ENCODE data around the gene UBR4. TPM values are rescaled to one million over a fixed set of nuclear protein-coding genes. Genes with fewer than 3 reads are reported as not detected.
"Not testable (repeated sequence)": the region's sequence is repeated elsewhere in the genome, so short reads cannot be mapped to it uniquely, and the experiment has no call there.

Gene UBR4
- total RNA-seq, 1 donor, result 136 TPM

DNA sequence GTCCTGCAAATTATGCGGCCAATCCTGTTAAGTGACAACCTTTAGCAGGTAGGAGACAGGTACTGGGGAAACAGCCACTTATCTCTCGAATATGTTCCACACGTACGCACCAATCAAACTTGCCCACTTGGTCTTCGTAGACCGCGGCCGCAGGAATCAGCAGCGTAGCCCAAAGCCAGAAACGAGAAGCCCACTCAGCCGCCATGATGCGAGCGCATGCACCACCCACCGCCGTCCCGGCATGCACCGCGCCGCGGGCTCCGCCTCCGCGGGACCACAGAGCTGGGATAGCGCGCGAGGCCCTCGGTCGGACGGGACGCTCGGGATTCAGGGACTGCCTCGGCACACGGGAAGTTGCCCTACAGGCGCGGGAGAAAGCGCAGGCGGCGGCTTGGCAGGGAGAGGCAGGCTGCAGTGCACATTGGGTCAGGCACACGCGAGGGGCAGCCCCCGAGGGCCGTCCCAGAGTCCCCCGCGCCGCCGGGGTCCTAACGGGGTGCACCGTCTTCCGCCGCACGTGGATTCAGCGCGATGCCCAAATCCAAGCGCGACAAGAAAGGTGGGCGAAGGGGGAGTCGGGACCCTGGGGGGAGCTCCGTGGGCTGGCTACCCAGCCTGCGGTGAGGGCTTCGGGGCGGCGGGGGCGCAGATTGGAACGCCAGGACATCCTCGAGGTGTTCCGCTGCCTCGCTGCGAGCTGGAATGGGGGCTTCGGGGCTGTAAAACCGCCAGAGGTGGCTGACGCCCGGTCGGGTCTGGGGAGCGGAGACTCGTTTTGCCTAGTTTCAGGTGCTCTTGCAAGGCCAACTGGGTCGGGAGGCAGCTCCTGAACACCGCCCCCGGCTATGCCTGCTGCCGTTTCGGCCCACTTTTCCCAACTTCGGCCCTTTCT, 41.5 kb upstream of the UBR4 start, which contains the start of the genes EMC1 and MRTO4:
EMC1 (minus strand) TSS at position 220 of the 892 bp plus-strand sequence; CDS start at position 205, 15 bp downstream.
MRTO4 (plus strand) TSS at position 501 of the 892 bp plus-strand sequence; CDS start at position 532, 31 bp downstream.
- DNase-seq (ENCODE audit: low read depth), result peak; percentile 72
- no peak for TF ChIP-seq CTCF (IDR thresholded peaks at IDR 0.05; ENCODE audit: insufficient read depth, low read length)

DNA sequence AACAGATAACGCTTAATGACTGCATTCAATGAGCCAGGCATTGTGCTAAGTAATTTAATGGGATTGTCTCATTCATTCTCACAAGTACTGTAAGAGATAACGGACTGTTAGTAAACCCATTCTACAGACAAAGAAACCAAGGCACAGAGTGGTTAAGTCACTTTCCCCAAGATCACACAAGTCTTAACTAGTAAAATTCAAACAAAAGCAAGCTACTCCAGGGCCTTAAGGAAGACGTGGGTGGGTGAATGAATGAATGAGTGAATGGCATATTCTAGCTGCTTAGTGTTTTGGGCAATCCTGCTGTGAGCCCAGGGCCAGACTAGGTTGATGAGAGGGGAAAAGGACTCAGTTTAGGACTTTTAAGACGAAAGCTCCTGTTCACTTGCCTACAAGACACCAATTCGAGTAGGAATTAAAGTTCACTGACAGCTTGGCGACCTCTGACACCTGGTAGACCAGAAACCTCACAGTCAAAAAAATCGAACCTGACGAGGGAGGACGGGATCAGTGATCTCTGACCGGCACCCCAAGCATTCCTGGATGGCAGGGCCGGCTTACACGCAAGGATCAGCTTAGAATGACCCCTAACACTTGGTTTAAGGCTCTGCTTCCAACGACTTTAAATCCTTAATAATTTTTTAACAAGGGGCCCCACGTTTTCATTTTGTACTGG, 40.7 kb upstream of the UBR4 start:
- no peak for DNase-seq (ENCODE audit: low read depth)
- TF ChIP-seq CTCF (IDR thresholded peaks at IDR 0.05; ENCODE audit: insufficient read depth, low read length), result no peak
- H3K4me3 ChIP-seq (ENCODE audit: low read depth, low read length), result peak overlapping the region; percentile 99

More for the DNA sequence above, 41.5 kb upstream of the UBR4 start, which contains the start of the genes EMC1 and MRTO4:
- H3K4me3 ChIP-seq (ENCODE audit: low read depth, low read length), result peak within 1 kb of the TSS; percentile 99

- no peak overlapping the region for H3K4me3 ChIP-seq (ENCODE audit: low read depth, low read length)
- TF ChIP-seq CTCF (IDR thresholded peaks at IDR 0.05; ENCODE audit: insufficient read depth, low read length), result peak; percentile 96
- DNase-seq (ENCODE audit: low read depth), result peak; percentile 79
These were observed 30.8 kb upstream of the UBR4 start for GRCh38 chr1:19240673-19241538.

GRCh38 chr1:19239876-19240275, 29.8 kb upstream of the UBR4 start:
- DNase-seq (ENCODE audit: low read depth), result no peak
- H3K4me3 ChIP-seq (ENCODE audit: low read depth, low read length), result no peak overlapping the region
- no peak for TF ChIP-seq CTCF (IDR thresholded peaks at IDR 0.05; ENCODE audit: insufficient read depth, low read length)

DNA sequence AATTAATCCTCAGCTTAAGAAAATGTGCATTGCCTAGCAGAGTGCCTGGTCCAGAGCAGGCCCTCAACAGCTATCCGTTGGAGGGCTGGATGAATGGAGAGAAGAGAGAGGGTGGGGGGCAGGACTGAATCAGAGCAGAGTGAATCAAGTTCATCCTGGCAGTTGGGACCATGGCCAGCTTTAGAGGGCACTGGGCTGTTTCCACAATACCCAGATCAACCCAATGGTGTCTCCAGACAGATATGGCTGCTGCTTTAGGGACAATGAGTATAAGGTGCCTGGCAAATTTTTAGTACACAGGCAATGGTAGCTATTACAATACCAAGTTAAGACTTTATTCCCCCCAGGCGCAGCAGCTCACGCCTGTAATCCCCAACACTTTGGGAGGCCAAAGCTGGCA, 24.2 kb upstream of the UBR4 start:
- no peak overlapping the region for H3K4me3 ChIP-seq (ENCODE audit: low read depth, low read length)
- no peak for DNase-seq (ENCODE audit: low read depth)
- no peak for TF ChIP-seq CTCF (IDR thresholded peaks at IDR 0.05; ENCODE audit: insufficient read depth, low read length)

DNA sequence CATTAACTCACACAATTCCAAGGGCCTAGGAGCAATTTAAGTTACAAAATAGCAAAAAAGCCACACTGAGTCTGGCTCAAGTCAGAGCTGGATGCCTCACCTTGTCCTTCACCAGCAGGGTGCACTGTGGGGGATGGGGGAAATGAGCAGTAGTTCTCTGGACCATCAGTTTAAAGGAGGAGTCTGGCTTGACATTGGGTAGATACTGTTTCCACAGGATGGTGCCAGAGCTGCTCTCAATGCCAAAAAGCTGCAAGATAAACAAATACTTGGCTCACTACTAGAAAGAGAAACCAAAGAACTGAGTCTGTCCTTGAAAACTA, 22.4 kb upstream of the UBR4 start:
- peak; percentile 25 for TF ChIP-seq CTCF (IDR thresholded peaks at IDR 0.05; ENCODE audit: insufficient read depth, low read length)
- DNase-seq (ENCODE audit: low read depth), result peak; percentile 77
- no peak overlapping the region for H3K4me3 ChIP-seq (ENCODE audit: low read depth, low read length)

DNA sequence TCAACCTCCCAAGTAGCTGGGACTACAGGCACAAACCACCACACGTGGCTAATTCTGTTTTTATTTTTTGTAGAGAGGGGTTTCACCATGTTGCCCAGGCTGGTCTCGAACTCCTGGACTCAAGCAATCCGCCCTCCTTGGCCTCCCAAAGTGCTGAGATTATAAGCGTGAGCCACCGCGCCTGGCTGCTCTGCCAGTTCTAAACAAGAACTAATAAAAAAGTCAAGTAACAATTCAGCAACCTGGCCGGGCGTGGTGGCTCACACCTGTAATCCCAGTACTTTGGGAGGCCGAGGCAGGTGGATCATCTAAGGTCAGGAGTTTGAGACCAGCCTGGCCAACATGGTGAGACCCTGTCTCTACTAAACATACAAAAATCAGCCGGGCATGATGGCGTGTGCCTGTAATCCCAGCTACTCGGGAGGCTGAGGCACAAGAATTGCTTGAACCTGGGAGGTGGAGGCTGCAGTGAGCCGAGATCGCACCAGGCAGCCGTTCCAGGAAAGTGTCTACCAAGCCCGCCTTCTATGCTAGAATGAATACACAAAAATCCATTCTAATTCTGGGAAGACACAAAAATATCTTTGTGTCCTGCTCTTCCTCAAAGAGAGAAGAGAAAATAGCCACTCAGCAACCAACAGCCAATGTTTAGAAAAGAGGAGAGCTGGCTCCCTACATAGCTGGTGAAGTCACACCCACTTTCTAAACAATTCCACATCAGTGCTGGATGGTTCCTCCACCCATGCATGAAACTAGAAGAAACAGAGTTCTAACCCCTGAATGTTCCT, 21.9 kb upstream of the UBR4 start:
- not testable (repeated sequence) for DNase-seq (ENCODE audit: low read depth); H3K4me3 ChIP-seq (ENCODE audit: low read depth, low read length)

Measured in fibroblast of the aortic adventitia (primary cell).